ENCODE measurements around the gene PLCB4.

PLCB4 gene

DNA sequence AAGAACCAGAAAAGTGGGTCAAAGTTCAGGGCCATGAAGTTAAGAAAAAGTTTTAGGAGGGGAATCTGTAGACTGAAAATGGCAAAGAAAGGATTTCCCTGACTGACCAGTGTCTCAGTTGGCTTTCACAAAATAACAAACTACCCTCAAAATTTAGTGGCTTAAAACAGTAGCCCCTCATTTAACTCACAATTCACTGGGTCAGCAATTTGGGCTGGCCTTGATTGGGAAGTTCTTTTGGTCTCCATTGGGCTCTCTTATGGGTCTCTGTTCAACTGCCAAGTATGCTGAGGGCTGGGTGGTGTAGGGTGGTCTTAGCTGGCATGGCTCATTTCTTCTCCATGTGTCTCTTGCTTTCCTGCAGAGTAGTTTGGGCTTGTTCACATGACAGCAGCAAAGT is 161.5 kb downstream of the PLCB4 start:
- no peak for DNase-seq

DNA sequence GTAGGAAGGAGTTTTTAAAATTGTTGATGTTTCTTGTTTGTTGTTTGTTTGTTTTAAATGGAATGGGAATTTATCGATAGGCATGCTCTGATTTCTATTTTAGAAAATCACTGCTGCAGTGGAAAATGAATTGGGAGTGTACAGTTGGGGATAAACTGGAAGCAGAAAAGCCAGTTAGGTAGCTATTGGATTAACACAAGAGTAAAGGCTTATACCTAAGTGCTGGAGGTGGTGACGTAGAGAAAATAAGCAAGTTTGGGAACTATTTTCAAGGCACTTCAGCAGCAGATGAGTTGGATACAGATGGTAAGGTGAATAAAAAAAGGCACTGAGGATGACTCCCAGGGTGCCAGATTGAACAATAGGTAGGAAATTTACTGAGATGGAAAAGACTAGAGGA is 164.9 kb downstream of the PLCB4 start:
- DNase-seq = peak; percentile 89

DNA sequence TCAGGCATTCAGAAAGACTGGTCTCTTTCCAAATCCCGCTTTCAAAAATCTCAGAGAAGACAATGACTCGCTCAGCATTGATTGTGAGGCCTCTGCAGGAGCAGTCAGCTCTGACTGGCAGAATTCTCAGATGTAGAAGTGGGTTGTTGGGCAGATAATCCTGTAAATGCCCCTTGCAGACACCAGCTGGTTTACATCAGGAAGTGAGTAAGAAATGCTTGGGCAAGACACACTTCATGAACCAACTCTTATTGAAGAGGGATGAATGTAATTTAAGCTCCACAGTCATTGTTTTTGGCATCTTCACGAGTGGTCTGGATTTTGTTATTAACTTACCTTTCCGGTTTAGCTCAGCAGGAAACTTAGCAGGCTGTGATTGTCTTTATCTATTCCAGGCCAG is 166.6 kb downstream of the PLCB4 start:
- no peak for DNase-seq

DNA sequence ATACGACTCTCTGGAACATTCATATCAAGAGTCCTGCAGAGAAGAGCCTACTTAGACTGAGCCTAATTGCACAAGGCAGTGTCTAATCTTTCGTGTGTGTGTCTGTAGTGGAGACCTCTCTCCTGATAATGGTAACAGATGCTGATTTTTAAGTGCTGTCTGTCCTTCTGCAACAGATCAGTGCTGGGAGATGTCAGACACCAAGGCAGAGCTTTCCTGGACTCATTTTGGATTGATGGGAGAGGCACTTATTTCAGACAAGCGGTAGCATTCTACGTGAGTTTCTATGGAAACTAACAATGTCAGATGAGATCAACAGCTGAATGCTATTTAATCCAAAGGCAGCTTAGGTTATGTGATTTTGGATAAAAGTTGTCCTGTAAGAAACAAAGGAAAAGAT is 167.6 kb downstream of the PLCB4 start:
- DNase-seq = no peak

DNA sequence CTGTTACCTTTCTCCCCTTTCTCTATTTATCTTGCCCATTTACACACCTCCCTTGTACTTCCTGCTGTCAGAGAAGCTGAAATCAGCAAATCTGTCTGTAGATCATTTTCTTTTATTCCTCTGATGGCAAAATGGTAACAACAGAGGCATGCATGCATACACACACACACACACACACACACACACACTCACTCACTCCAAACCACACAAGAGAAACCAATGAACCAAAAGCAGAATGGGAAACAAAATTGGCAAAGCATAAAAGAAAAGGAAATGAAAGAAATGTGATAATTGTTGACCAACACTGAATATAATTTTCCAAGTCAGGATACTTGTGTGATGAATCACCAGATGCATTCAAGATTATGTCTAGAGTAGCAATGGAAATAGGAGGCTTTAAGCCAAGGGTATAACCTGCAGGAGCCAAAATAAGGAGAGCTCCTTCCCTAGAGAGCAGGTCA is 172.4 kb downstream of the PLCB4 start:
- no peak for DNase-seq

DNA sequence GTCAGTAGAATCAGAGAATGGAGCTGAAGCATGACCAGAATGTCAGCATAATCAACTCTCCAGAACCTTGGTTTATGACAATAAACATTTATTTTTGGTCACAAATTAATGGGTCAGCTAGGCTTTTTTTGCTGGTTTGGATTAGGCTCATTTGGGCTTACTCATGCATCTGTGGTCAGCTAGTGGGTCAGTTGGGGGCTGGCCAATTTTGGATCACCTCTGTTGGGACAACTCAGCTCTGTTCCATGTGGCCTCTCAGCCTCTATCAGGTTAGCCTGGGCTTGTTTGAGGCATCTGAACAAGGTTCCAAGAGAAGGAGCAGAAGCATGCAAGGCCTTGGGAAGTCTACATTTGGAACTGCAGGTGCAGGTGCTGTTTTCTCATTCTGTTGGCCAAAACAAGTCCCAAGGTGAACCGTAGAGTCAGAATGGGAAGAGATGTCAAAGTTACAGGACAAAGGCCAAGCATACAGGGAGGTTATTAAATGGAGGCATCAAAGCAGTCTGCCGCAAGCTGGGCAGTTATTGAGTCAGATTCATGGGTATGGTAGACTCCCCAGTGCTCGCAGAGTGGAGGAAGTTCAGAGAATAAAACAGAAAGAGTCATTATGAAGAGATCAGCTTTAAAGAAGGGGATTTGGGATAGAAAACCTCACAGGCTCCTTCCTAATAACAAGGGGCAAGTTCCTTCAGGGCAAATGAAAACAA is 173.0 kb downstream of the PLCB4 start:
- no peak for DNase-seq

DNA sequence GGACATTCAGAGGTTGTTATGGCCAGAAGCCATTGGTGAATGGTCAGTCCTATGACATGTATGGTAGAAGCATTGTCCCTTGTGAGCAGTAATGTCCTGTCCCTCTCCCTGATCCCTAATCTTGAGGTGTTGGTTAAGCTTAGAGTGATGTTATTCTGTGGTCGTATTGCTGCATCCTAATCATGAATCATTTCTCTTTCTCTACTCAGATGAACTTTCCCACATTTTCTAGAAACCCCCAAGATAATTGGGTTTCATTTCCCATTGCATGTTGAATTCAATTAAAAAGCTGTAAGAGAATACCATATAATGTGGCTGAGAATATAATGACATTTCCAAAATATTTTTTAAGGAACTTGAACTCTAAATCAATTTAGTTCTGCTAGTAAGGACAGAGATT is 175.1 kb downstream of the PLCB4 start:
- no peak for DNase-seq

DNA sequence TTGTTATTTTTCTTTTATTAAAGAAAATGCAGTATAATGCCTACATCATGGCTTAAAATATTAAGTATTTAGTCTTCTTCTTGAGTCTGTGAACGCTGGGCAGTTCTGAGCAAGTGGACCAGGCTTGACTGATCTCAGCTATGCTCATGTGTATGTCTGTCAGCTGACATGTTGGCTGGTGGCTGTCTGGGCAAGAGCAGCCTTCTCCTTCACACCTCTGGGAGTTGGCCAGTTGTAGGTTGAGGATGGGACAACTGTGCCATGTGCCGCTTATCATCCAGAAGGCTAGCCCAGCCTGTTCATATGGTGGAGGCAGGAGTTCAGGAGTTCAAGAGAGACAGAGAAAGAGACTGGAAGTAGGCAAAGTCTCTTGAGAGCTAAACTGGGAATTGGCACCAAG is 175.9 kb downstream of the PLCB4 start:
- DNase-seq = no peak

DNA sequence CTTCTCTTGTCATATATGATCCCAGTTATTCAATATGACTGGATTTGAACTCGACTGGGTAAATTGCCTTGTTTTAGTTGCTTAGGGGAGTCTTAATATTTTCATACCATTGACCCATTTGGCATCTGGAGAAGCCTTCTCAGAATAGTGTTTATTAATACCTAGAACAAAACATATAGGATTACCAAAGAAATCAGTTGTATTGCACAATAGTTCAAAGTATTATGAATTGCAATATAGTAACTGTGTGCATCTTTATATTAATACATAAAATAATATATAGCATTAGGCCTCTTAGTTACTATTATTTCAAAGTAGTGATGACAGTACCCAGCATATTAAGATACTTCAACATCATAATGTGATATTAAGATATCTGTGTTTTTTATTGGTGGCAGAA is 177.8 kb downstream of the PLCB4 start:
- DNase-seq = no peak

DNA sequence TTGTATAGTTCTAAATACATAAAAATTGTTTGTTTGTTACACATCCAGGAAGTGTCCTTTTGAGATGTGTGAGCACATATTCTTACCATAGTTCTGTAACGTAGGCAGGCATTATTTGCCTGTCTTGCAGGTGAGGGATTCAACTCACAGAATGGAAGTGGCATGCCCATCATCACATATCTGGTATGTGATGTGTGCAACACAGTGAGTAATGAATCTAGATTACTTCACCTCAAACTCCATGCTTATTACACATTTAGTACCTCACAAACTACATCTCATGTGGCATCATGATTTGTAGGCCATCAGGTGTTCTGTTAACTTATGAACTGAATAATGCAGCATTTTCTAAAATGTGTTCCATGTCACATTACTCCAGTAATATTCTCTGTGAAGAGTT is 181.6 kb downstream of the PLCB4 start:
- DNase-seq = no peak

DNA sequence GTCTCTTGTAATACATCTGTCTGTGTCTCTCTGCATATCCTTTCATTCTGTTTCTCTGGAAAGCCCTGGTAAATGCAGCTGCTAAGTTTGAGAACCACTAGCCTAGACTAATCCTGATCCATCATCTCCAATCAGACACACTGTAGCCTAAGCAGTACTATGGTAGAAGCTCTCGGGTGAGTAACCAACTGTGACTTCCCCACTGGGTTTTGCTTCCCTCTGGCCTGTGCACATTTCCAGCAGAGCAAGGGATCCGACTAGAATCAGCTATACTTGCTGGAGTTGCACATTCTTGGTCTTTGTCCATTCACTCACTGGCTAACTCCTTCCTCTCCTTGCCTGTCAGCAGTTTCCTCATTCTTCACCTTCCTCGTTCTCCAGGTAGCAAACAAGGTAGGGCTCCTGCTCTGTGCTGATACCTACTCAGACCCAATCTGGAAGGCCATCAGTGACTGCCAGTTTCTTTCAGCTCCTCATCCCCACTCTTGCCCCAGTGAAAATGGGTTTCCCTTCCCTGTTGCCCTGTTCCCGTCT is 184.2 kb downstream of the PLCB4 start:
- DNase-seq = no peak

DNA sequence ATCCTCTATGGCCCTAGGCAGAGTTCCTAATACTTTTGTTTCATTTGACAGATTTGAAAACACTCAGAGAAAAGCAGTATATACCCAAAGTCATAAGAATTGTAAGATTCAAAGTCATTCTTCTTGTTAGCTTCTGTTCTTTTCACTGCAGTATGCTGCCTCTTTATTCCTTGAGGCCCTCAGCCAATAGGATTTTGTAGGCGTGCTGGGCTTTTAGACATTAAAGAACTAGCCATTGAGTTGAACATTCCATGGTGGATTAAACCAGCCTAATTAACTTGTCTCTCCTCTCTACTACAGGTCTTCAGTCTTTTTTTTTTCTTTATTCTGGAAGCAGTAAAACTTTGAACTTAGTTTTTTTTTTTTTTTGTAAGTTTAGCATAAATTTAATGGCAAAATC is 186.3 kb downstream of the PLCB4 start:
- DNase-seq = peak; percentile 59

DNA sequence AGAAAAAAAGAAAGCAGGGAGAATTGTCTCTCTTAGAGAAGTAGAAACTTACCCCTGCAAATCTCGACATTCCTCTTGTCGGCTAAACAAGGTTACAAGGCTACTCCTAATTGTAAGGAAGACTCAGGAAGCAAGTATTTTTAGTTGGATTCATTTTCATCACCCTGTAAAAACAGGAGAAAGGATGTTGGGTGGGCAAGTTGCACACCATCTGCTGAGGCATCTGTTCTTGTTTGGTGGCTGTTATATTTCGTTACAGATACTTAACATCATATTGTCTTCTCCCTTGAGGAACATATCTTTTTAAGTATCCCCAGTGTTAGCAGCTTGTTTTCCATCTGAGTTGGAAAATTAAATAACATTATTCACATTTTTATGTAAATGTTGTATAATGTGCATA is 187.5 kb downstream of the PLCB4 start:
- peak; percentile 30 for DNase-seq

DNA sequence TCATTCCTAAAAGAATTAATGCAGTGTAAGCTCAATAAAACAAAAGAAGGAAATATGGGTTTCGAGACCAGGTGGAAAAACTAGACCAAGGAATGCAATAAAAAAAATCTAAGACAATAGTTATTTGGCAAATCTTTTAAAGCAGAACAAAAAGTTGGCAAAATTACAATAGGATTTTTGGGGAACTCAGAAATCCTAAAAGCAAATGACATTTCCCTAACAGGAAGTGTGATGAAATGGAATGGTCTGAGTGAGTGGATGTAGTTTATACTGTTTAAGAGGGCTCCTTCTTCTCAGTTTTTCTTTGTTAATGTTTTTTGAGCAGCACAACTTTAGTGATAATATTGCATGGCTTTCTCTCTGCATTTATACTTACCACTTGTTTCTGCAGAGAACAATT is 190.0 kb downstream of the PLCB4 start:
- no peak for DNase-seq

DNA sequence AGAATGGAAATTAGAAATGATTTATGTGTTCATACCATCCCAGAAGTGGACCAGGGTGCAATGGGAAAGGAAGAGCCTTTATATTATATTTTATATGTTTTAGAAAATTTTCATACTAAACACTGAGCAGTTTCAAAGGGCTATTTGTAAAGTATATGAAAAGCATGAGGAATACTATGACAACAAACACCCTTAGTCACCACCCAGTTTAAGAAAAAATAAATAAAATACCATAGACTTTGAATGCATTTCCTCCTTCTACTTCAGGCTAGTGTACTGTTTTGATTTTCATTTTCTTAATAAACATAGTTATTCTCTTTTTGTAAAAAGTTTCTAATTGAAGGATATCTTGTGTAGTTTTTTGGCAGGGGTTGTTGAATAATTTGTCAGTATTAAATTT is 191.1 kb downstream of the PLCB4 start:
- no peak for DNase-seq

DNA sequence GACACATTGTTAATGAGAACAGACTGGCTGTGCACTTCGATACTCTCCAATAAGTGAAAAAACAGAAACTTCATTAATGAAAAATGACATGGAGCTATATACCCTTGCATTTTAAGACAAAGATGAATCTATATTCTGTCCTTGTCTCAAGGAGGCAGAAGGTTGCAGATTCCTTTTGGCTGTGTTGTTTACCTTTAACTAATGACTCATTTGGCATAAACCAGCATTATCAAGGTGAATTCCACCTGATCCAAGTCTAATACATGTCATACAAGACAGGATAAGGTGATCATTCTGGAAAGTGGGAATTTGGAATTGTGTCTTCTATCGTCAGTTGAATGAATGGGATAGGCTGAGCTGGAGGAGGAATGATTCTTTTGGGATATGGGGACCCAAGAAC is 192.9 kb downstream of the PLCB4 start:
- no peak for DNase-seq

DNA sequence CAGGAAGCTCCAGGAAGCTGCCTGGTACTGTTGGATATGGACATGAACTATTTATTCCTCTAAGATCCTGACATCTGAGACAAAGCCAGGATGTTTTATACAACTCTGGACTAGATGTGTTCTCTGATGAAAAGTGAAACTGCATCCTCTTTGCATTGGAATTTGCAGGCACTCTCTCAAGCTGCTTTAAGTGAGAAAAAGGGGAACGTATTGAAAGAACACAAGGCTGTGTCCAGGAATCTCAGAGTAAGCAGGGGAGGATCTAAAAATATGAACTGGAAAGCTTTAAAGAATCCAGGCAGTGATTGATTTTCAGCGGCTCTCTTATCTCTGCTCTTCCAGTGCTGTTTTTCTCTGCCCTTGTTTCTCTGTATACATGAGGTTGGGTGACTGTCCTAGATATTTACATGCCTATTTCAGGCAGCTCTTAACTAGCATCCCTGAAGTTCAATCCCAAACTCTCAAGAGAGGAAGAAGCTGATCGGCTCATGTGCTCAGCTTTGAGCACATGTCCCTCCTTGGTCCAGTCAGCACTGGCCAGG is 193.8 kb downstream of the PLCB4 start:
- DNase-seq = no peak

DNA sequence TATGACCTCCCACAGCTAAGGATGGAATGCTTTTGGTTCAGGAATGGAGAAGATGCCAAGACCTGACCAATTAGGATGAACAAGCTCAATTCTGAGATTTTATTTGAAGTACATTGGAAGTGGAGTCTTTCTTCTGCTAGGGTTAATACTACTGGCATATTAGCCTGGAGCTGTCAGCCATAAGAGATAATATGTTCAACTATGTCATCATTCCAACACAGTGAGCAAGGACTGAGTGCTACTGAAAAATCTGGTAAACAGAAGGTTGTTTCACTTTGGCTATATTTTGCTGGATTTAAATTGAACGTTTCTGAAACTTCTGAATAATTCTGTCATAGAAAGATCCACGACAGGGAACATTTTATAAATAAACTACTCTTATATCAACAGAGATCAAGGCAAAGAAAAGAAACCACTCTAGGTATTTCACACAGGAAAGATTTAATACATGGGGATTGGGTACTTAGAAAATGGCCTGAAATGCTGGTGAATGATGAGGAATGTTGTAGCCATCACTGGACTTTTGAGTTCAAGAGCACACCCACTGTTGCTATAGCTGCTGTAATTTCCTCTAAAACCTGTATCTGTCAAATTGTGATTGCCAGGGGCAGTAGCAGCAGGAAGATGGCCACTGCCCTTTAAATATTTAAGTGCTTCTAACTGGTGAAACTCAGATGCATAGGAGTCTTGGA is 200.5 kb downstream of the PLCB4 start:
- DNase-seq = no peak

DNA sequence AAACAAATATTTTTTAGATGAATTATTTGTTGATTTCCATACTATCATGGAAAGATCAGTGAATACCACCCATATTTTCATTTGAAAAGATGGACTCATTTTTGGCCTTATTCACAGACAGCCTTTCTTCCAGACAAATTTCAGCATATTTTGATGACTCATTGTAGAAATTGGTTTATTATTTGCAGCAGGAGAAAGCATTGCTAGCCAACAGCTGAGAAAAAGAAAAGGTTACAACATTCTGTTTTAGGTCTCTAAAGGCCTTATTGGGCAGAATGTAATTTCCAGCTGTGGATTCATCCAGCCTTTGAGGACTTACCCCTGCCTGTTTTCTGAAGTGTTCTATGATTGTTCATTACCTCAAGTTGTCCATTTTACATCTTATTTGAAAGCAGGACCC is 201.9 kb downstream of the PLCB4 start:
- DNase-seq = no peak

DNA sequence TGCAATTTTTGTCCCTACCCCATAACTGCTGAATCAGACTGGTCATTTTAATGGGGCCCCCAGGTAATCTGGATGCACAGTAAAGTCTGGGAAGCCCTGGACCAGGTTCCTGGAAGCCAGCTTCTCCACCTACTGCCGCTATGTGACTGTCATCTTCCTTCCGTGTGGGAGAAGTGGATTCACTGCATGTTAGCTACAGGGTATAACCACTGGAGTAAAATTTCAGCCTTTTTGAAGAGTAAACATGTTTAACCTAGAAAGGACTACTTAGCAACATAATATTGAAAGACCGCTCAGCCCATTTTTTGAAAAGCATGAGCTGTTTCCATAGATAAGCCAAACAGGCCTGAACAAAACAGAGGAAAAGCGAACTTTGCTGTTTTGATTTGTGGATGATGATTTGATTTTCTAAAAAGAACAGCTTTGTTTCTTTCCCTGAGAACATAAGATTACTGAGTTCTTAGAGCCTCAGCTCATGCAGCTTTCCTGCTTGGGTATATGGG is 208.1 kb downstream of the PLCB4 start:
- no peak for DNase-seq

DNA sequence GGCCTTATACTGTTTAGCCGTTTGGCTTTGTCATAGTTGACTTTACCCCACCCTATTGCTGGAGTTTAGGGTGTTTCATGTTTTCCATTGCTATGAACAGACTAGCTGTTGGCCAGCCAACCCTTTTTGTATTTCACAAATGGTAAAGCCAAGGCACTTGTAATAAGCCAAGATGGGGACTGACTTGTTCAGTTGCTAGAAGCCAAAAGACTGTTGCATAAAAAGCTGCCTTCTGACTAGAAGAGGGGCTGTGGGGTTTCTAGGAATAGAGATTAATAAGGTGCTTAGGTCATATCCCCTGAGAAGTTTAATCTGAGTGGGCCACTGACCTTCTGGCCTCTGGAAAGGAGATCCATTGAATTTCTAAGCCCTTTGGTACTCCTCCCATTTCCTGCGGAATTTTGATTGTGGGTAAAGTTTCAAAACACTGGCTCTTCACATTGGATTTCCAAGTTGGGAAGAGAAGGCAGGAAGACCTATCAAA is 211.1 kb downstream of the PLCB4 start:
- no peak for DNase-seq

DNA sequence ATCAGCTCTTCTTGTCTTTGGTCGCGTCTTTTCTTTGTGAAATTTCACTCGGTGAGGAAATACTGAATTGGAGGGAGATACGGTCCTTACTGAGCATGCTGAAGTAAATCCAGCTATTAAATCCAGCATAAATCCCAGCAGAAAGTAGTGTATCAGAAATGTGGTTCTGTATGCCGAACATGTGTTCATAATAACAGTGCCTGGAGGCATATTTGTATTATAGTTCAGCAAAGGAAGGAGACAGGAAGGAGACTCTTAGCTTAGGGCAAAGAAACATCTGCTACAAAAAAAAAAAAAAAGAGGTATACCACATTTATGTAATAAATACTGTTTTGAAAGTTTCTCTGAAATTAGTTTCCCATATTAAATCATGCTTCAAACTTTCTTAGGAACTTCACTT is 211.8 kb downstream of the PLCB4 start:
- no peak for DNase-seq

DNA sequence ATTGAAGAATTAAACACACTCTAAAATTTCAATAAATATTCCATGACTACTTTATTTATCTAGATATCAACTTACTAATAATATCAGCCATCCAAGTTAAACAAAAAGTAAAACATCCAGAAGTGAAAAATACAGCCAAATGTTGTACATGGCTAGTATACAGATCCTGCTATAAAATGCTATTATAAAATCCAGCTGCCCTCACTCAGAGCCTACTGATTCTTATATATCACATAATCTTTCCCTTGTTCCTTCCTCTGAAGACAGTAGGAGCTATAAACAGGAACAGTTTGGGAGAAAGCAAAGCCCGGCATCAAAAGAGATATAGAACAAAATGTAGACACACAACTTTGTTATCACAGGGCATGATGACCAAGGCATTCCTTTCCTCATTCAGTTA is 212.9 kb downstream of the PLCB4 start:
- no peak for DNase-seq

DNA sequence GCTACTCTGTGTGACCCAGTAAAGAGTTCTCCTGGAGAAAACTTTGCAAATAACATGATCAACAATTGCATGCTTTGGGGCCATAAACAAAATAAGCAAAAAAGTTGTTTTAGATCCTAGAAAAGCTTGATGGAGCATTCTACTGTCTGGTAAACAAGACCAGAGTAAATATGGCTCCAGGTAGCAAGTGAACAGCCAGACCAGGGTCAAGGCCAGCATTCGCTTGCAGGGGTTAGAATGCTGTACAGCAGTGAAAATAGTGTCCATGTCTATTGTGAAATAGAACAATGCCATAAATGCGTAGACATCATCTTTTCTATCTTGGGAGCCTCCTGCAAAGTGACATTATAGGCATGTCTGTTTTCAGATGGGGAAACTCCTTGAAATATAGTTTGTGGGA is 216.7 kb downstream of the PLCB4 start:
- no peak for DNase-seq

Measured in NCI-H82 (cell line).